ENCODE measurements around the gene PLG. TPM values are rescaled to one million over a fixed set of nuclear protein-coding genes. Genes with fewer than 3 reads are reported as not detected.

The PLG gene
- total and polyA plus RNA-seq, 2 of the 4 experiments (the other 2 are of a cell fraction), result not detected

GRCh38 chr6:160765412-160765811, 63.4 kb downstream of the PLG start:
- no peaks in the 10 kb centered on the region for H4K20me1 ChIP-seq (ENCODE audit: insufficient read depth, low read length)
- H3K23ac ChIP-seq (ENCODE audit: low read depth, low read length), result no peak overlapping the region
- dilution Hi-C loops (cut with HindIII; ENCODE audit: low sequenced_read_pairs, unreplicated experiment) (no loop called here), intact Hi-C loops (cut with micrococcal nuclease) (no loop called here), in situ Hi-C loops (cut with MboI; ENCODE audit: low sequenced_read_pairs) (no loop called here)
- TF ChIP-seq USF2 (IDR thresholded peaks at IDR 0.05; ENCODE audit: low read depth, low read length) (no peak), CTCF (conservative IDR thresholded peaks at IDR 0.05; ENCODE audit: low read depth, low read length) (no peak), CHD1 (IDR thresholded peaks at IDR 0.05; ENCODE audit: low read depth, low read length) (no peak), ELK1 (IDR thresholded peaks at IDR 0.05; ENCODE audit: borderline replicate concordance, low read depth, low read length) (no peak), FOS (IDR thresholded peaks at IDR 0.05; ENCODE audit: low read depth, low read length) (no peak), SMC3 (IDR thresholded peaks at IDR 0.05; ENCODE audit: low read depth, low read length) (no peak), BHLHE40 (IDR thresholded peaks at IDR 0.05; ENCODE audit: low read depth, low read length) (no peak), NFE2L2 (IDR thresholded peaks at IDR 0.05; ENCODE audit: low read depth, low read length) (no peak), RCOR1 (IDR thresholded peaks at IDR 0.05; ENCODE audit: insufficient replicate concordance, low read length) (no peak), RAD21 (IDR thresholded peaks at IDR 0.05; ENCODE audit: low read length) (no peak), MXI1 (IDR thresholded peaks at IDR 0.05; ENCODE audit: borderline replicate concordance, low read depth, low read length) (no peak), MAFK (IDR thresholded peaks at IDR 0.05; ENCODE audit: low read depth, low read length) (no peak), POLR2A (IDR thresholded peaks at IDR 0.05; ENCODE audit: low read depth, low read length) (no peak), CEBPB (IDR thresholded peaks at IDR 0.05; ENCODE audit: low read depth, low read length) (no peak), RFX5 (IDR thresholded peaks at IDR 0.05; ENCODE audit: low read depth, low read length) (no peak), MAZ (IDR thresholded peaks at IDR 0.05; ENCODE audit: borderline replicate concordance, low read depth, low read length) (no peak)
- ChIA-PET CTCF (no interaction called here), POLR2A (ENCODE audit: unreplicated experiment) (no interaction called here)
- no peak for ATAC-seq (ENCODE audit: low read depth)
- 80% methylated on average over 1 of the region's 8 CpGs; no CpG with 5 or more reads in 1 of the 2 experiments for WGBS, 2 experiments (ENCODE audit: extremely low coverage in 2 of 2, insufficient read length in 1 of 2)
- no peak overlapping the region for H3K4ac ChIP-seq (ENCODE audit: low read depth, low read length)
- H4K8ac ChIP-seq (ENCODE audit: low read depth in 2 of 2, low read length in 2 of 2), result no peak overlapping the region
- H2AK9ac ChIP-seq (replicated peaks; ENCODE audit: low read depth, low read length, poor library complexity), result no peak overlapping the region
- H3K27ac ChIP-seq (ENCODE audit: insufficient read depth, low read length), result no peak overlapping the region
- no peak overlapping the region for H2AFZ ChIP-seq (replicated peaks; ENCODE audit: low read length, poor library complexity)
- no peak overlapping the region for H3K14ac ChIP-seq (replicated peaks; ENCODE audit: low read depth, low read length)
- no TSS peak for BruUV-seq (replicated peaks)
- no peak overlapping the region for H3K18ac ChIP-seq (ENCODE audit: low read depth, low read length)
- no peak for DNase-seq
- H3K9me1 ChIP-seq (ENCODE audit: insufficient read depth, low read length), result no peaks in the 10 kb centered on the region
- no peak overlapping the region for H3K4me3 ChIP-seq (ENCODE audit: insufficient read depth, low read depth, low read length)
- H2AK5ac ChIP-seq (ENCODE audit: low read depth, low read length), result no peak overlapping the region
- H2BK5ac ChIP-seq (ENCODE audit: low read depth, low read length, poor library complexity, severe bottlenecking), result no peak overlapping the region
- H3K4me1 ChIP-seq (ENCODE audit: control insufficient read depth, insufficient read depth, low read length), result no peaks in the 10 kb centered on the region
- H3K56ac ChIP-seq (ENCODE audit: extremely low read depth, insufficient read depth, low read length), result no peak overlapping the region
- H3K9me3 ChIP-seq (ENCODE audit: control insufficient read depth, insufficient read depth, low read length), result no peaks in the 10 kb centered on the region
- H2BK15ac ChIP-seq (ENCODE audit: low read depth, low read length), result no peak overlapping the region
- H4K91ac ChIP-seq (ENCODE audit: insufficient read depth, low read depth, low read length), result no peak overlapping the region
- H2BK20ac ChIP-seq (ENCODE audit: low read depth, low read length), result no peak overlapping the region
- H3K79me1 ChIP-seq (ENCODE audit: low read depth in 1 of 2, low read length in 2 of 2), result no peaks in the 10 kb centered on the region
- H2BK120ac ChIP-seq (ENCODE audit: low read depth, low read length), result no peak overlapping the region
- no peak overlapping the region for H3K4me2 ChIP-seq (ENCODE audit: low read depth, low read length)
- no peaks in the 10 kb centered on the region for H3K27me3 ChIP-seq (ENCODE audit: control insufficient read depth, insufficient read depth, low read length)
- no peak overlapping the region for H3K9ac ChIP-seq (ENCODE audit: low read depth, low read length)
- no peaks in the 10 kb centered on the region for H3K36me3 ChIP-seq (ENCODE audit: control insufficient read depth, insufficient read depth, low read length)
- no peak overlapping the region for H4K5ac ChIP-seq (ENCODE audit: low read depth, low read length)

Data from IMR-90 (cell line).